Mucosa of descending colon (tissue), 3 donors: ENCODE measurements around the gene DUSP7. TPM values are rescaled to one million over a fixed set of nuclear protein-coding genes. Genes with fewer than 3 reads are reported as not detected.

Experiments
- ATAC-seq: fragments of 200-7000 bp; cut with Tn5 transposase; one replicate; pipeline ENCODE4 v1.9.1; 2020; ENCODE audit warnings: mild to moderate bottlenecking, moderate library complexity
- DNase-seq, 3 donors: peaks; one replicate each; pipeline ENCODE4 v3.0.0-alpha.2; 2020
- H3K36me3 ChIP-seq: fragments of 200-600 bp; one replicate; pipeline ENCODE4 v1.8.0; 2021; ENCODE audit warnings: low read depth, mild to moderate bottlenecking
- H3K4me1 ChIP-seq: fragments of 200-600 bp; one replicate; pipeline ENCODE4 v1.8.0; 2021; ENCODE audit warnings: low read depth, mild to moderate bottlenecking
- H3K4me3 ChIP-seq: fragments of 200-600 bp; one replicate; pipeline ENCODE4 v1.8.0; 2021; ENCODE audit warnings: mild to moderate bottlenecking
- H3K9me3 ChIP-seq: fragments of 200-600 bp; one replicate; pipeline ENCODE4 v1.8.0; 2021; ENCODE audit warnings: mild to moderate bottlenecking
- CTCF ChIP-seq: fragments of 200-600 bp; IDR thresholded peaks from one replicate; pipeline ENCODE4 v1.8.0; 2022; ENCODE audit warnings: antibody characterized with exemption, mild to moderate bottlenecking
- intact Hi-C, 2 donors: fragments of 100-400 bp; cut with DNase I in 1 of 2; cut with micrococcal nuclease in 1 of 2; formaldehyde crosslinking; loops; one replicate each; pipeline versions ENCODE4 v1.11.0 to v1.11.1; 2022; cut with DNase I, micrococcal nuclease
- total RNA-seq, 3 donors: library from RNA; stranded (reverse); fragmentation: NEBNext Ultra II Directional in 2 of 3; extraction: Animal tissue kit (Norgen Biotek cat#: 25700) in 2 of 3; gene quantifications; one replicate each; pipeline versions ENCODE4 v1.2.1 to v1.2.4, GENCODE V29; 2021 to 2023
- donor health status: DM: no; HTN: no; CAD: no; lungs with moderate emphysema.
- donor health status: DM: no; HTN: no; CAD: no.
- donor health status: DM: no; HTN: yes; CAD: no.

The DUSP7 gene
- total RNA-seq, 3 donors from 2014 or later, result 6.9 to 12.3 (median 8.0) TPM

- peak; percentile 10 for TF ChIP-seq CTCF
Observed at GRCh38 chr3:52056968-52057811, 819 bp upstream of the DUSP7 start.

GRCh38 chr3:52055537-52056351 is 627 bp downstream of the DUSP7 start:
- peak; percentile 6 for ATAC-seq
- Histone ChIP-seq H3K9me3 (no peaks in the 10 kb centered on the region), H3K36me3 (no peaks in the 10 kb centered on the region), H3K4me3 (peak overlapping the region; percentile 44), H3K4me1 (peaks cover 46% of the 10 kb centered on the region)
- TF ChIP-seq CTCF, result no peak
- intact Hi-C loops, result no loop called here
- peak; percentile 40 to 78 (median 70) for DNase-seq

More at GRCh38 chr3:52056968-52057811, 819 bp upstream of the DUSP7 start:
- intact Hi-C loops, result no loop called here
- peaks cover 38% of the 10 kb centered on the region for H3K4me1 ChIP-seq
- DNase-seq (peak; percentile 99 to 100 (median 100)), ATAC-seq (peak; percentile 90)
- peak overlapping the region; percentile 7 for H3K4me3 ChIP-seq
- H3K9me3 ChIP-seq, result no peaks in the 10 kb centered on the region
- H3K36me3 ChIP-seq, result no peaks in the 10 kb centered on the region

- no peaks in the 10 kb centered on the region for H3K36me3 ChIP-seq
- intact Hi-C loops, result no loop called here
- DNase-seq, result peak; percentile 48 to 65 (median 50)
- no peak for ATAC-seq
- peak overlapping the region; percentile 44 for H3K4me3 ChIP-seq
- no peaks in the 10 kb centered on the region for H3K9me3 ChIP-seq
- peaks cover 46% of the 10 kb centered on the region for H3K4me1 ChIP-seq
- no peak for TF ChIP-seq CTCF
Observed at GRCh38 chr3:52054661-52055511, 1.5 kb downstream of the DUSP7 start.

- ATAC-seq, result no peak
- no peak overlapping the region for H3K4me3 ChIP-seq
- intact Hi-C loops, result no loop called here
Observed at GRCh38 chr3:52053307-52054304, 2.8 kb downstream of the DUSP7 start.

More at GRCh38 chr3:52053307-52054304, 2.8 kb downstream of the DUSP7 start:
- Histone ChIP-seq H3K9me3 (no peaks in the 10 kb centered on the region), H3K4me1 (peaks cover 46% of the 10 kb centered on the region), H3K36me3 (no peaks in the 10 kb centered on the region)
- TF ChIP-seq CTCF, result no peak
- peak in 1 of 3 donors; percentile 38 for DNase-seq
